Astrocyte of the hippocampus (primary cell): ENCODE results near the gene DDAH1.
"Not testable (repeated sequence)": the region's sequence is repeated elsewhere in the genome, so short reads cannot be mapped to it uniquely, and the experiment has no call there.

Experiments
- DNase-seq: peaks from one replicate; pipeline ENCODE4 v3.0.0; 2011; ENCODE audit warnings: low read depth, low spot score

DDAH1 gene

GRCh38 chr1:85359874-85360721 is 104.9 kb downstream of the DDAH1 start:
- DNase-seq = no peak

- no peak for DNase-seq
Measured at GRCh38 chr1:85358702-85359438, 106.1 kb downstream of the DDAH1 start.

- no peak for DNase-seq
Measured at GRCh38 chr1:85357817-85358216, 107.1 kb downstream of the DDAH1 start.

GRCh38 chr1:85356130-85356529 is 108.8 kb downstream of the DDAH1 start:
- DNase-seq = no peak

GRCh38 chr1:85352055-85352454 is 112.9 kb downstream of the DDAH1 start:
- DNase-seq = no peak

- no peak for DNase-seq
Measured at GRCh38 chr1:85351202-85351828, 113.6 kb downstream of the DDAH1 start.

- DNase-seq = no peak
Measured at GRCh38 chr1:85349224-85349623, 115.7 kb downstream of the DDAH1 start.

GRCh38 chr1:85347908-85348307 is 117.1 kb downstream of the DDAH1 start:
- DNase-seq = no peak

- DNase-seq = not testable (repeated sequence)
Measured at GRCh38 chr1:85347275-85347674, 117.7 kb downstream of the DDAH1 start.

GRCh38 chr1:85344256-85344694 is 120.7 kb downstream of the DDAH1 start:
- peak; percentile 78 for DNase-seq

GRCh38 chr1:85343612-85344255 is 121.2 kb downstream of the DDAH1 start:
- peak; percentile 80 for DNase-seq

- DNase-seq = peak; percentile 63
Measured at GRCh38 chr1:85343213-85343611, 121.7 kb downstream of the DDAH1 start.

GRCh38 chr1:85342207-85342606 is 122.8 kb downstream of the DDAH1 start:
- no peak for DNase-seq

GRCh38 chr1:85340427-85340826 is 124.5 kb downstream of the DDAH1 start:
- no peak for DNase-seq

- DNase-seq = no peak
Measured at GRCh38 chr1:85339656-85340399, 125.1 kb downstream of the DDAH1 start.

GRCh38 chr1:85339089-85339488 is 125.9 kb downstream of the DDAH1 start:
- peak; percentile 78 for DNase-seq

GRCh38 chr1:85334962-85335361 is 130.0 kb downstream of the DDAH1 start:
- DNase-seq = peak; percentile 50

- DNase-seq = no peak
Measured at GRCh38 chr1:85333186-85333585, 131.8 kb downstream of the DDAH1 start.

GRCh38 chr1:85332575-85332974 is 132.4 kb downstream of the DDAH1 start:
- no peak for DNase-seq

- DNase-seq = peak; percentile 93
Measured at GRCh38 chr1:85330711-85331290, 134.2 kb downstream of the DDAH1 start.

GRCh38 chr1:85330214-85330631 is 134.7 kb downstream of the DDAH1 start:
- peak; percentile 90 for DNase-seq
